GM10266 (cell line): ENCODE results near the gene SFT2D2.

Experiments
- DNase-seq: peaks from one replicate; pipeline ENCODE4 v3.0.0; 2012; ENCODE audit errors: extremely low spot score
- TF ChIP-seq, protein P1 (sequence below): IDR thresholded peaks from 2 replicates; pipeline ENCODE4 v1.5.1; 2012; ENCODE audit warnings: mild to moderate bottlenecking, low read depth; ENCODE audit not compliant: control insufficient read depth, insufficient read depth; ENCODE audit errors: missing control alignments

The SFT2D2 gene

DNA sequence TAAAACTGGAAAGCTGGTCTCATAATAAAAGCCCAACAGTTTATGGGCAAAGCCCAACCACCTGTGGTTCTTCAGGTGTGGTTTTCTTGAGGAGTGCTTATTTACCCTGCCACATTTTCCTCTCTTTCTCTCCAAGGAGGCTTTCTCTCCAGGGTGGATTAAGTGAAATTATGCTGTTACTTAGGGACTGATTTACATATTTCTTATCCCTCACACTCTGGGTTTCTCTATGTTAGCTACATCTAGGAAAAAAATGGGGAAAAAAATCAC lies 59.7 kb downstream of the SFT2D2 start:
- no peak for DNase-seq
- TF ChIP-seq, protein P1, sequence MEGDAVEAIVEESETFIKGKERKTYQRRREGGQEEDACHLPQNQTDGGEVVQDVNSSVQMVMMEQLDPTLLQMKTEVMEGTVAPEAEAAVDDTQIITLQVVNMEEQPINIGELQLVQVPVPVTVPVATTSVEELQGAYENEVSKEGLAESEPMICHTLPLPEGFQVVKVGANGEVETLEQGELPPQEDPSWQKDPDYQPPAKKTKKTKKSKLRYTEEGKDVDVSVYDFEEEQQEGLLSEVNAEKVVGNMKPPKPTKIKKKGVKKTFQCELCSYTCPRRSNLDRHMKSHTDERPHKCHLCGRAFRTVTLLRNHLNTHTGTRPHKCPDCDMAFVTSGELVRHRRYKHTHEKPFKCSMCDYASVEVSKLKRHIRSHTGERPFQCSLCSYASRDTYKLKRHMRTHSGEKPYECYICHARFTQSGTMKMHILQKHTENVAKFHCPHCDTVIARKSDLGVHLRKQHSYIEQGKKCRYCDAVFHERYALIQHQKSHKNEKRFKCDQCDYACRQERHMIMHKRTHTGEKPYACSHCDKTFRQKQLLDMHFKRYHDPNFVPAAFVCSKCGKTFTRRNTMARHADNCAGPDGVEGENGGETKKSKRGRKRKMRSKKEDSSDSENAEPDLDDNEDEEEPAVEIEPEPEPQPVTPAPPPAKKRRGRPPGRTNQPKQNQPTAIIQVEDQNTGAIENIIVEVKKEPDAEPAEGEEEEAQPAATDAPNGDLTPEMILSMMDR: no peak

DNA sequence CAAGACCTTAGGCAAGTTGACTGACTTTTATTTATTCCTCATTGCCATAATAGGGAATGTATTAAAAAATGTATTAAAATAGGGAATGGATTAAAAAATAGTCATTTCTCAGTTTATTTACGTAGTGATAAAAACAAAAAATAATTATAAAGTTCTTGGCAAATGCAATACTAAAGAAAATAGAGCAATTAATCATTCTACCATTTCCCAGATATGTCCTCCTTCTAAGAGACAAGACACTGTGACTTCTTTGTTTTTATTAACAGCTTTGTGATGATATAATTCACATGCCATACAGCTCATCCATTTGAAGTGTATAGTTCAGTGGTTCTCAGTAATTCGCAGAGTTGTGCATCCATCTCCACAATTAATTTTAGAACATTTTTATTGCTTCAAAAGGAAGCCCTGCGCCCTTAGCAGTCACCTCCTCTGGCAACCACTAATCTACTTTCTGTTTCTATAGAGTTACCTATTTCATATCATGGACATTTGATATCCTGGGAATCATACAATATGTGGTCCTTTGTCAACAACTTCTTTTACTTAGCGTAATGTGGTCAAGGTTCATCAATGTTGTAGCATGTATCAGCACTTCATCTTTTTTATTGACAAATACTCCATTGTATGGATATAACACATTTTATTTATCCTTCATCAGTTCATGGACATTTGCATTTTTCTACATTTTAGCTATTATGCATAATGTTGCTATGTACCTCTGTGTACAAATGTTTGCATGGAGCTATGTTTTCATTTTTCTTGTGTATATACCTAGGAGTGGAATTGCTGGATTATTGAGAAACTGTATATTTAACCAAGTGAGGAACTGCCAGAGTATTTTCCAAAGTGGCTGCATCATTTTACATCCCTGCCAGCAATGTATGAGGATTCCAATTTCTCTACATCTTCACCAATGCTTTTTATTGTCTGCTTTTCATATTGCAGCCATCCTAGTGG lies 60.4 kb downstream of the SFT2D2 start:
- no peak for DNase-seq
- TF ChIP-seq, protein P1: no peak

DNA sequence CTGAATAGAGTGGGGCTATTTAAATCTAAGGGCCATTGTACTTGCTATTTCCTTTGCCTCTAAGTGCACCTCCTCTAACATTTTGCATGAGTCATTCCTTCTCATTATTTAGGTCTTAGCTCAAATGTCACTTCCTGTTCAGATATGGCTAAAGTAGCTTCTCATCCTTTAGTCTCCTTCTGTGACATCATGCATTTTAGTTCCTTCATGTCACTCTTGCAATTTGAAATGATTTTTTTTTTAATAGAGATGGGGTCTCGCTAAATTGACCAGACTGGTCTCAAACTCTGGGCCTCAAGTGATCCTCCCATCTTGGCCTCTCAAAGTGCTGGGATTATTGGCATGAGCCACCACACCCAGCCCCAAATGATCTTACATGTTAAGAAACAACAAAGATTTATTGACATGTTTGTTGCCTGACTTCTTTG lies 61.4 kb downstream of the SFT2D2 start:
- TF ChIP-seq, protein P1: no peak
- DNase-seq: no peak

DNA sequence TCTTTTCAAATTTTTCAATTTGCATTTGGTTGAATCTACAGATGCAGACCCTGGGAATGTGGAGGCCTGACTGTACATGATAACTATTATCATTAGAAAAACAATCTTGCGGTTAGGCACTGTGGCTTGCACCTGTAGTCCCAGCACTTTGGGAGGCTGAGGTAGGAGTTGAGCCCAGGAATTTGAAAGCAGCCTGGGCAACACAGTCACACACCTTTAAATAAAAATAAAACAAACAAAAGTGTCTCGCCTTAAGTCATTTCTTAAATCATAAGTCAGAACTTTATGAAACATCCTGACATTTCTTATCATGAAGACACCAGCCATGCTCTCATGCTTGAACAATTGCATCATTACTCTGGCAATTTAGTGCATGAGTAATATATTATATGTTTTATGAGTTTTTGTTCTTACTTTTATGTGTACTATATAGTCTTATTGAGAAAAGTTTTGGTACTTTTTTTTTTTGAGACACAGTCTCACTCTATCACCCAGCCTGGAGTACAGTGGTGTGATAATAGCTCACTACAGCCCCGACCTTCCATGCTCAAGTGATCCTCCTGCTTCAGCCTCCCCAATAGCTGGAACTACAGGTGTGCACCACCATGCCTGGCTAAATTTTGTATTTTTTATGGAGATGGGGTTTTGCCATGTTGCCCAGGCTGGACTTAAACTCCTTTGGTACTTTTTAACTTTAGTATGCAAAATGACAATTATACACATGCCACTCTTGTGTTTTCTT lies 62.7 kb downstream of the SFT2D2 start:
- TF ChIP-seq, protein P1: no peak
- no peak for DNase-seq

DNA sequence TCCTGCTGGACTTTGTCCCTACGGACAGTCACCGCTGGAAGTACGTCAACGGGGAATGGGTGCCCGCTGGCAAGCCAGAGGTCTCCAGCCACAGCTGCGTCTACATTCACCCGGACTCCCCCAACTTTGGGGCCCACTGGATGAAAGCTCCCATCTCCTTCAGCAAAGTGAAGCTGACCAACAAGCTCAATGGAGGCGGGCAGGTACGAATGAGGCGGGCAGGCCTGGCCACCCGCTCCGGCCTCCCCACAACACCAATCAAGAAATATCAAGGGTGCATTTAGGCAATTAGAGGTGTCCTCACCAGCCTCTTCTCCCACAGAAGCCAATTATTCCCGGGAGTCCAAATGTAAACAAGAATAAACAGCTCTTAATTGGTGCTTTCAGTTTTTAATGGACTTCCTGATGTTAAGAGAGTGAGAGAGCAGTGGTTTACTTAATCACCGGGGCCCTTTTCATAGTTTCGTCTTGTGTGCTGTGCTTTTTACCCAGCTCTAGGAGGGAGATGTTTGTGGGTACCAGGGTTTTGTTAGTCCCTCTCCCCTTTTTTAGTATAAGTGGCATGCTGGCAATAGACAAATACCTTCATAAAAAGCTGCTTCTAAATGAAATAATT lies 65.5 kb downstream of the SFT2D2 start:
- TF ChIP-seq, protein P1: no peak
- DNase-seq: no peak

DNA sequence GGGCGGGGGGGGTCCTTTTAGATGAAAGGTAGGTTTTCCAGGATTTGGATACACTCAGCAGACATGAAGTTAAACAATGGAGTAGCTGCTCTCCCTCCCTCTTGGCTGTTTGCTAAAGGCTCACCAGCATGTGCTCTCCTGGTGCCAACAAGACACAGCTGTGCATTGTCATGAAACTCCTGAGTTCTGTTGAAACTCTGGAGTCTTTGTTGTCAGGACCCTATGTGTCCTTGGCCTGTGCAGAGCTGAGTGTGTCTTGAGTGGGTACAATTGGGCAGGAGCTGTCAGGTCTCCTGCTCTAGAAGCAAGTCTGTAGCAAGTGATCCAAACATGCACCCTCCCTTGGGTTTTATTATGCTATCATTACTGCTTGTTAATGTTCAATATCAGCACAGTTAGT lies 67.6 kb downstream of the SFT2D2 start:
- TF ChIP-seq, protein P1: no peak
- DNase-seq: no peak
